BE2C (cell line): ENCODE data around the gene PRR35.

ENCODE experiments used
- DNase-seq: peaks from one replicate; pipeline ENCODE4 v3.0.0-alpha.2; 2020
- H3K27me3 ChIP-seq: fragments of 250-450 bp; sonication (Bioruptor Pico); 2 replicates; pipeline ENCODE4 v1.5.1; 2020; ENCODE audit warnings: mild to moderate bottlenecking
- H3K36me3 ChIP-seq: fragments of 250-450 bp; sonication (Bioruptor Pico); 2 replicates; pipeline ENCODE4 v1.5.1; 2020; ENCODE audit warnings: mild to moderate bottlenecking
- H3K4me1 ChIP-seq: fragments of 250-450 bp; sonication (Bioruptor Pico); 2 replicates; pipeline ENCODE4 v1.5.1; 2020
- H3K4me3 ChIP-seq: 2 replicates; pipeline ENCODE4 v1.5.1; 2011; ENCODE audit warnings: low read depth, low read length
- H3K9me3 ChIP-seq: fragments of 250-450 bp; sonication (Bioruptor Pico); 2 replicates; pipeline ENCODE4 v1.5.1; 2020
- TF ChIP-seq, protein P1 (sequence below): IDR thresholded peaks from 2 replicates; pipeline ENCODE4 v1.5.1; 2012; ENCODE audit warnings: mild to moderate bottlenecking, low read depth, low read length

PRR35 gene

DNA sequence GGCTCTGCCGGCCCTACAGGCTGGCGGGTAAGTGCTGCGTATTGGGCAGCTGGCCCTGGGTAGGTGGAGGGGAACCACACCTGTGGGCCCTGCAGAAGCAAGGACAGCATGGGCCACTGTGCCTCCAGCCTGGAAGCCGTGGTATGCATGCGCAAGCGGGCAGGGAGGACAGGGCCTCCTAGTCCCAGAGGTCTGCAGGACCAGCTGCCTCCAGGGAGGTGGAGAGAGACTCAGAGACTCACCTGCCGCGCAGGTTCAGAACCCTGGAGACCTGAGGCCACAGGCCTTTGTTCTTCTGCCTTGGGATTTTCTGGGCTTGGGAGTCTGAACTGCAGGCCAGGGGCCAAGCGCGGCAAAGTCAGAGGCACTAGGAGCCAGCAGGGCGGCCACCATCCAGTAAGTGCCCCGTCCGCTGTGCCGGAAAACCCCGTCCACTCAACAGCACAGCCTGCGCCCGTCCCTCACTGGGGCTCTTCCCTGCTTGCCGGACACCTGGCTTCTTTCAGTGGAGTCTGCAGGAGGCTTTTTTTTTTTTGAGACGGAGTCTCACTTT is 20.8 kb downstream of the PRR35 start:
- peaks cover 10% of the 10 kb centered on the region for H3K36me3 ChIP-seq
- H3K4me1 ChIP-seq, result peaks cover 4% of the 10 kb centered on the region
- DNase-seq, result no peak
- H3K4me3 ChIP-seq, result no peak overlapping the region
- TF ChIP-seq, protein P1, sequence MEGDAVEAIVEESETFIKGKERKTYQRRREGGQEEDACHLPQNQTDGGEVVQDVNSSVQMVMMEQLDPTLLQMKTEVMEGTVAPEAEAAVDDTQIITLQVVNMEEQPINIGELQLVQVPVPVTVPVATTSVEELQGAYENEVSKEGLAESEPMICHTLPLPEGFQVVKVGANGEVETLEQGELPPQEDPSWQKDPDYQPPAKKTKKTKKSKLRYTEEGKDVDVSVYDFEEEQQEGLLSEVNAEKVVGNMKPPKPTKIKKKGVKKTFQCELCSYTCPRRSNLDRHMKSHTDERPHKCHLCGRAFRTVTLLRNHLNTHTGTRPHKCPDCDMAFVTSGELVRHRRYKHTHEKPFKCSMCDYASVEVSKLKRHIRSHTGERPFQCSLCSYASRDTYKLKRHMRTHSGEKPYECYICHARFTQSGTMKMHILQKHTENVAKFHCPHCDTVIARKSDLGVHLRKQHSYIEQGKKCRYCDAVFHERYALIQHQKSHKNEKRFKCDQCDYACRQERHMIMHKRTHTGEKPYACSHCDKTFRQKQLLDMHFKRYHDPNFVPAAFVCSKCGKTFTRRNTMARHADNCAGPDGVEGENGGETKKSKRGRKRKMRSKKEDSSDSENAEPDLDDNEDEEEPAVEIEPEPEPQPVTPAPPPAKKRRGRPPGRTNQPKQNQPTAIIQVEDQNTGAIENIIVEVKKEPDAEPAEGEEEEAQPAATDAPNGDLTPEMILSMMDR, result no peak
- no peaks in the 10 kb centered on the region for H3K9me3 ChIP-seq
- no peaks in the 10 kb centered on the region for H3K27me3 ChIP-seq

DNA sequence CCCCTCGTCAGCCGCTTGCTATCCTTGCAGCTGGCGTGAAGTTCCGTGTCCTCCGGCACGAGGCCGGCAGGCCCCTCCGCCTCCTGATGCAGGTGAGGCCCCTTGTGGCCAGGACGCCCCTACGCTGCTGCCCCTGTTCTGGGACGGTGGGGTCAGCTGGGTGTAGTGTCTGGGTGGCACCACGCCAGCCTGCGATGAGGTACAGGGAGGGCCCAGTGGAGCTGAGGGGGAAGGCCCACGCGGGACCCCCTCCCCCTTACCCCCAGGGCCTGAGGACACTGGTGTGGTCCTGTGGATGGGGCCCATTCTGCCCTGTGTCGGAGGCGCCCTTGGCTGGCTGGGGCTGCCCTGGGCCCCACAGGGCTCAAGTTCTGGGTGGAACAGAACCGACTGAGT is 22.0 kb downstream of the PRR35 start:
- Histone ChIP-seq H3K4me3 (no peak overlapping the region), H3K36me3 (peaks cover 8% of the 10 kb centered on the region; the same call in 1 of the 2 replicates), H3K4me1 (peaks cover 4% of the 10 kb centered on the region), H3K9me3 (no peaks in the 10 kb centered on the region), H3K27me3 (no peaks in the 10 kb centered on the region)
- TF ChIP-seq, protein P1, result no peak
- peak; percentile 14 for DNase-seq

DNA sequence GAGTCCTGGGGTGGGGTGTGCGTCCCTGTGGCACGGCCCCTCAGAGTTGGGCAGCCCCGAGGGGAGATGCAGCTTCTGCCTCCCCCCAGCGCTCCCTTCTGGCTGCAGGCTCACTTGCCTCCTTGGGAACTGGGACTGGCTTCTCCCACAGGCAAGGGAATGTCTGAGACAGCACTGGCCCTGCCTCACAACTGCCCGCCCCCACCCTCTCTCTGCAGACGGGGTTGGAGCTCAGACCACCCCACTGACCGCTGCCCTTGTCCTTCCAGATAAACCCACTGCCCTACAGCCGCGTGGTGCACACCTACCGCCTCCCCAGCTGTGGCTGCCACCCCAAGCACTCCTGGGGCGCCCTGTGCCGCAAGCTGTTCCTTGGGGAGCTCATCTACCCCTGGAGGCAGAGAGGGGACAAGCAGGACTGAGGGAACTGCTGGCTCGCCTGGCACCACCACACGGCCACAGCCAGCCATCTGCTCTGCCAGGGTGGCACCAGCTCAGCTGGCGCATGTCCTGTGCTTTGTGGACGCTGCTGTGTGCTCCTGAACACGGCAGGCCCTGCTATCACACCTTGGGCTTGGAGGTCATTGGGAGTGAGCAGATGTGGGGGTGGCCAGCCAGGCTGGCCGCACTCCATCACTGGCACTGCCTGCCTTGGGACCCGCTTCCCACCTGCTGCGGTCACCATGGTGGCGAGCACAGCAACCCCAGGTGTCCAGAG is 22.6 kb downstream of the PRR35 start:
- Histone ChIP-seq H3K9me3 (no peaks in the 10 kb centered on the region), H3K4me1 (peaks cover 4% of the 10 kb centered on the region), H3K27me3 (no peaks in the 10 kb centered on the region), H3K36me3 (peaks cover 7% of the 10 kb centered on the region; the same call in 1 of the 2 replicates), H3K4me3 (no peak overlapping the region)
- TF ChIP-seq, protein P1, result no peak
- peak; percentile 15 for DNase-seq

DNA sequence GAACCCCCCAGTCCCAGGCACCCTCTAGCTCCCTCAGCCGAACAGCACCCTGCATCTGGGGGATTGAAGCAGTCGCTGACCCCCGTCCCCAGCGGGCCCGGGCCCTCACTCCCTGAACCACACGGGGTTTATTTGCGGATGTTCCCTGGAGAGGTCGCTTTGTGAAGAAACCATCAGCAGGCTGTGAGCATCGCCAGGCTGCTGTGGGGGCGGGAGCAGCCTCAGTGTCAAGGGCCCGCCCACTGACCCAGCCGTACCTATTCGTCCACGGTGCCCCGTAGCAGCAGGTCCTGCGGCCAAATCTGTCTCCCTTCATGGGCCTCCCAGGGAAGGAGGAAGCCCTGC is 23.2 kb downstream of the PRR35 start:
- no peaks in the 10 kb centered on the region for H3K27me3 ChIP-seq
- no peak for DNase-seq
- no peaks in the 10 kb centered on the region for H3K9me3 ChIP-seq
- H3K4me3 ChIP-seq, result no peak overlapping the region
- TF ChIP-seq, protein P1, result no peak
- H3K36me3 ChIP-seq, result peaks cover 6% of the 10 kb centered on the region; the same call in 1 of the 2 replicates
- peaks cover 9% of the 10 kb centered on the region for H3K4me1 ChIP-seq

DNA sequence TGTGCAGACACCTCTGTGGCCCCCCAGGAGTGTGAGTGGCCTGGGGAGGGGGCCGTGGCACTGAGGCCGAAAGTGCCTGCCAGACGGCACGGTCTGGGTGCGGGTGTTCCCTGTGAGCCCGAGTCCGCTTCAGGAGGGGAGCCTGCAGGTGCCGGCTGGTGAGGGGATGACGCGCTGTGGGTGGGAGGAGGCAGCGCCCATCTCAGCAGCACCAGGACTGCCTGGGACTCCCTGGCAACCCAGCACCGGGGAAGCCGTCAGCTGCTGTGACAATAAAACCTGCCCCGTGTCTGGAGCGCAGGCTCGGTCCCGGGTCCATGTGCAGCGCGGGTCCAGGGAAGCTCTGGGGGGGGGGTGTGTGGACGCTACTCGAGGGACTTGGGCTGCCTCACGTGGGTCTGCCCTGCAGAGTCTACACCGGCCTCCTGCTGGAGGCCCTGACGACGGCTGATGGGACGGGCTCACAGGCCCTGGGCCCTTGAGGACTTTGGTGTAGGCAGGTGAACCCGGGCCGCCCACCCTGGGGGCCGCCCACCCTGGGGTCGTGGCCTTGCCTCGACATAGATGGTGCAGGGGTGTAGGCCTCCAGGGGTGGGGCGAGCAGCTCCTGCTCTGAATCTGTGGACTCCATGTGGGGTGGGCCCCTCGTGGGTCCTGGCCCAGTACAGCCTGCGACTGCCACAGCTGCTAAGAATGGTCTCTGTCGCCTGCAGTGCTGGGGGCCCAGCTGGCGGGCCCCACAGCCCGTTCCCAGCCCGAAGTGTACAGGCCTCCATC is 23.8 kb downstream of the PRR35 start:
- TF ChIP-seq, protein P1, result no peak

More for the DNA sequence above, 23.8 kb downstream of the PRR35 start:
- peaks cover 9% of the 10 kb centered on the region for H3K4me1 ChIP-seq
- no peaks in the 10 kb centered on the region for H3K27me3 ChIP-seq
- peaks cover 6% of the 10 kb centered on the region; the same call in 1 of the 2 replicates for H3K36me3 ChIP-seq
- DNase-seq, result peak; percentile 63
- no peaks in the 10 kb centered on the region for H3K9me3 ChIP-seq
- no peak overlapping the region for H3K4me3 ChIP-seq
